GM12878 (cell line): ENCODE measurements around the gene INPP1. TPM values are rescaled to one million over a fixed set of nuclear protein-coding genes. Genes with fewer than 3 reads are reported as not detected.

Experiments used
- ASH2L ChIP-seq: fragments of 300-600, 200-600 bp; sonication (generic); IDR thresholded peaks from 2 replicates; pipeline ENCODE4 v1.6.1; 2017; ENCODE audit warnings: low read depth, mild to moderate bottlenecking, borderline replicate concordance
- BRCA1 ChIP-seq: IDR thresholded peaks from 2 replicates; pipeline ENCODE4 v1.6.1; 2011; ENCODE audit warnings: low read depth, low read length, improper control_type of control experiment
- CREM ChIP-seq: IDR thresholded peaks from 2 replicates; pipeline ENCODE4 v1.6.1; 2014; ENCODE audit warnings: antibody characterized with exemption, low read depth
- HCFC1 ChIP-seq: fragments of 150-350 bp; IDR thresholded peaks from 2 replicates; pipeline ENCODE4 v1.6.1; 2014; ENCODE audit warnings: low read length
- HDAC2 ChIP-seq: fragments of 200-600 bp; sonication (generic); IDR thresholded peaks from 2 replicates; pipeline ENCODE4 v1.6.1; 2017
- HDGF ChIP-seq: fragments of 450-650 bp; IDR thresholded peaks from 2 replicates; pipeline ENCODE4 v1.6.1; 2016; ENCODE audit warnings: antibody characterized with exemption
- IKZF2 ChIP-seq, 2 experiments: fragments of 450-650 bp; IDR thresholded peaks; 2 replicates each; pipeline ENCODE4 v1.6.1; 2017; ENCODE audit warnings: mild to moderate bottlenecking in 2 of 2, moderate library complexity in 2 of 2
- JUND ChIP-seq: IDR thresholded peaks from 2 replicates; pipeline ENCODE4 v1.6.1; 2012; ENCODE audit warnings: low read depth, mild to moderate bottlenecking, low read length, improper control_type of control experiment, moderate library complexity
- MTA3 ChIP-seq: IDR thresholded peaks from 2 replicates; pipeline ENCODE4 v1.6.1; 2012; ENCODE audit warnings: low read length, inconsistent platforms, borderline replicate concordance
- POLR2AphosphoS5 ChIP-seq: IDR thresholded peaks from 2 replicates; pipeline ENCODE4 v1.6.1; 2011; ENCODE audit warnings: mild to moderate bottlenecking, low read length, inconsistent platforms
- POU2F2 ChIP-seq: IDR thresholded peaks from 3 replicates; pipeline ENCODE4 v1.6.1; 2011; ENCODE audit warnings: low read depth, mild to moderate bottlenecking, low read length, borderline replicate concordance
- RB1 ChIP-seq: fragments of 450-650 bp; formaldehyde crosslinking; IDR thresholded peaks from 2 replicates; pipeline ENCODE4 v1.6.1; 2017; ENCODE audit warnings: mild to moderate bottlenecking, borderline replicate concordance
- RFX5 ChIP-seq: IDR thresholded peaks from 2 replicates; pipeline ENCODE4 v1.6.1; 2011; ENCODE audit warnings: low read depth, low read length, improper control_type of control experiment
- SMAD1 ChIP-seq: fragments of 450-650 bp; IDR thresholded peaks from 2 replicates; pipeline ENCODE4 v1.6.1; 2018; ENCODE audit warnings: mild to moderate bottlenecking, low read depth; ENCODE audit not compliant: partially characterized antibody
- SMAD5 ChIP-seq: IDR thresholded peaks from 2 replicates; pipeline ENCODE4 v1.6.1; 2016; ENCODE audit warnings: antibody characterized with exemption, low read depth
- SUZ12 ChIP-seq: fragments of 200-600 bp; sonication (generic); IDR thresholded peaks from one replicate; pipeline ENCODE4 v1.6.1; 2018; ENCODE audit warnings: antibody characterized with exemption, mild to moderate bottlenecking; ENCODE audit not compliant: unreplicated experiment
- TAF1 ChIP-seq: IDR thresholded peaks from 2 replicates; pipeline ENCODE4 v1.6.1; 2011; ENCODE audit warnings: mild to moderate bottlenecking, low read depth, low read length, borderline replicate concordance
- TCF7 ChIP-seq: IDR thresholded peaks from 2 replicates; pipeline ENCODE4 v1.6.1; 2014; ENCODE audit warnings: antibody characterized with exemption, borderline replicate concordance
- ZBTB11 ChIP-seq: fragments of 450-650 bp; formaldehyde crosslinking; IDR thresholded peaks from 2 replicates; pipeline ENCODE4 v1.5.0; 2022; ENCODE audit warnings: mild to moderate bottlenecking, missing genetic modification characterization
- ZNF274 ChIP-seq: IDR thresholded peaks from one replicate; pipeline ENCODE4 v1.8.0; 2011; ENCODE audit not compliant: insufficient read length, insufficient read depth
- polyA plus RNA-seq, 11 experiments: library from polyadenylated mRNA; depleted of rRNA in 4 of 11; unstranded in 6 of 11; stranded (reverse) in 5 of 11; fragments of >200 nt; fragmentation: Nextera tagmentation in 4 of 11; fragmentation: Illumina TruSeq in 1 of 11; extraction: Ambion mirVana in 4 of 11; extraction: Trizol in 1 of 11; gene quantifications; 1 replicate in 1 of 11; 2 replicates in 10 of 11; pipeline versions ENCODE4 v1.2.1 to v1.2.3, GENCODE V29; 2011 to 2016; ENCODE audit warnings: inconsistent platforms in 2 of 11, missing spikeins in 2 of 11, low read depth in 1 of 11
- total RNA-seq, 4 experiments: library from RNA; depleted of rRNA in 3 of 4; stranded (reverse); fragments of >200 nt in 3 of 4; fragmentation: Illumina TruSeq in 1 of 4; extraction: Trizol in 1 of 4; gene quantifications; 2 replicates each; pipeline versions ENCODE4 v1.2.1 to v1.2.3, GENCODE V29; 2013 to 2021
- TF ChIP-seq, protein P1 (sequence below): fragments of 450-650 bp; formaldehyde crosslinking; IDR thresholded peaks from 2 replicates; pipeline ENCODE4 v1.4.0; 2022; ENCODE audit warnings: mild to moderate bottlenecking, moderate library complexity
- TF ChIP-seq, protein P2 (sequence below), 3 experiments: IDR thresholded peaks in 2 of 3; conservative IDR thresholded peaks in 1 of 3; 2 replicates each; pipeline ENCODE4 v1.5.1; 2011; ENCODE audit warnings: low read depth in 3 of 3, low read length in 3 of 3, mild to moderate bottlenecking in 3 of 3, control low read depth in 2 of 3, moderate library complexity in 2 of 3, inconsistent platforms in 1 of 3, mixed read lengths in 1 of 3; ENCODE audit not compliant: control insufficient read depth in 2 of 3, insufficient read depth in 1 of 3; ENCODE audit errors: extremely low read depth in 1 of 3

INPP1 gene
- total and polyA plus RNA-seq, 10 of the 15 experiments (the other 5 are each of a cell fraction or from before 2014, with no cell fraction given): 3.3 to 17.9 (median 11.1) TPM

DNA sequence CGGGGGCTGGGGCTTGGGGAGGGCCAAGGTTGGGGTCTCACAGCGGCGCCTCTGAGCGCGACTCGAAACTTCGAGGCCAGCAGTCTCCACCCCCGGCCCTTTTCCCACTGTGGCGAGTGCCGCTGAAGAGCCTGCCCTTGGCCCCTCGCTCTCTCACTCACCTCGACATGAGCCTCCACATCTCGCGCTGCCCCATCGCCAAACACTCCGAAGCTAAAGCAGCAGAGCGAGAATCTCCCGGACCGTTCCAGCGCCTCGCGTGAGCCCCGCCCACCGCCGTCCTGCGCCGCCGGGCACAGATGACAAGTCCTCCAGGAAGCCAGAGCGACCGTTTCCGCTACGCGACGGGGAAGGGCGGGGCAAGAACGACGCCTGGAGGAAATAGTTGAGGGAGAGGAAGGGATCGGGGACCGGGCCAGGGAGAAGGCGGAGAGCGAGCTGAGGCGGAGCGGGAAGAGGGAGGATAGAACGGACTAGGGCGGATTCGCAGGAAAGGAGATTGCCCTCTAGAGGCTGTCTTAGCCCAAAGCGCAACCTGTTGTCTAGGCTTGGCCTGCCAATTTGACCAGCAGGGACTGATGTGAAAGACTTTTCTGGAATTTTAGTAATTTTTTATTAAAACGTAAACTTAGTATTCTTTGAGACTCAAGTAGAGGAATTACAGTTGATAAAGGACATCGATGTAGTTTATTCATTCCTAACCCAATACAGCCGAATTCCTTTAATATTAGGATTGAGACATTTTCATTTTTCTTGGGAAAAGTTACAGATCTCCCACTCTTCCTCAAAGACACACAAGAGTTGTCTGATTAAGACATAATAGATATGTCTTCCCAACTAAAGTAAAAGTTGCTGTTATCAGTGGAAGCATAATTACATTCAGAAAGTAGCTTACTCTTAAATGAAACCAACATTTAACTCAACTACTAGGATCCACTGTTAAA is 23.6 kb upstream of the INPP1 start, which contains the start of gene HIBCH (continued):
- TF ChIP-seq ZBTB11 (CRISPR knock-in tag) (no peak), ASH2L (0 out of 2 replicates have a peak, but pooled peaks have one; percentile 66), CREM (peak; percentile 89), IKZF2 (IDR thresholded peaks at IDR 0.05) (peak; percentile 99), TCF7 (no peak), MTA3 (no peak), POLR2AphosphoS5 (peak; percentile 79; the same call in 1 of the 2 replicates), HCFC1 (0 out of 2 replicates have a peak, but pooled peaks have one; percentile 47), SMAD5 (no peak), BRCA1 (peak; percentile 59; the same call in 1 of the 2 replicates), HDAC2 (no peak), HDGF (peak; percentile 90; the same call in 1 of the 2 replicates), POU2F2 (no peak; the same call in 2 of the 3 replicates), RFX5 (no peak; the same call in 1 of the 2 replicates), ZNF274 (no peak), JUND (no peak), TAF1 (peak; percentile 73), RB1 (0 out of 2 replicates have a peak, but pooled peaks have one; percentile 46), SUZ12 (no peak), SMAD1 (peak; percentile 84)
- TF ChIP-seq, protein P1, sequence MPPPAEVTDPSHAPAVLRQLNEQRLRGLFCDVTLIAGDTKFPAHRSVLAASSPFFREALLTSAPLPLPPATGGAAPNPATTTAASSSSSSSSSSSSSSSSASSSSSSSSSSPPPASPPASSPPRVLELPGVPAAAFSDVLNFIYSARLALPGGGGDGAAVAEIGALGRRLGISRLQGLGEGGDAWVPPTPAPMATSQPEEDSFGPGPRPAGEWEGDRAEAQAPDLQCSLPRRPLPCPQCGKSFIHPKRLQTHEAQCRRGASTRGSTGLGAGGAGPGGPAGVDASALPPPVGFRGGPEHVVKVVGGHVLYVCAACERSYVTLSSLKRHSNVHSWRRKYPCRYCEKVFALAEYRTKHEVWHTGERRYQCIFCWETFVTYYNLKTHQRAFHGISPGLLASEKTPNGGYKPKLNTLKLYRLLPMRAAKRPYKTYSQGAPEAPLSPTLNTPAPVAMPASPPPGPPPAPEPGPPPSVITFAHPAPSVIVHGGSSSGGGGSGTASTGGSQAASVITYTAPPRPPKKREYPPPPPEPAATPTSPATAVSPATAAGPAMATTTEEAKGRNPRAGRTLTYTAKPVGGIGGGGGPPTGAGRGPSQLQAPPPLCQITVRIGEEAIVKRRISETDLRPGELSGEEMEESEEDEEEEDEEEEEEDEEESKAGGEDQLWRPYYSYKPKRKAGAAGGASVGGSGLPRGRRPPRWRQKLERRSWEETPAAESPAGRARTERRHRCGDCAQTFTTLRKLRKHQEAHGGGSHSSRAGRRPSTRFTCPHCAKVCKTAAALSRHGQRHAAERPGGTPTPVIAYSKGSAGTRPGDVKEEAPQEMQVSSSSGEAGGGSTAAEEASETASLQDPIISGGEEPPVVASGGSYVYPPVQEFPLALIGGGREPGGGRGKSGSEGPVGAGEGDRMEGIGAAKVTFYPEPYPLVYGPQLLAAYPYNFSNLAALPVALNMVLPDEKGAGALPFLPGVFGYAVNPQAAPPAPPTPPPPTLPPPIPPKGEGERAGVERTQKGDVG (CRISPR knock-in tag): no peak
- TF ChIP-seq, protein P2, sequence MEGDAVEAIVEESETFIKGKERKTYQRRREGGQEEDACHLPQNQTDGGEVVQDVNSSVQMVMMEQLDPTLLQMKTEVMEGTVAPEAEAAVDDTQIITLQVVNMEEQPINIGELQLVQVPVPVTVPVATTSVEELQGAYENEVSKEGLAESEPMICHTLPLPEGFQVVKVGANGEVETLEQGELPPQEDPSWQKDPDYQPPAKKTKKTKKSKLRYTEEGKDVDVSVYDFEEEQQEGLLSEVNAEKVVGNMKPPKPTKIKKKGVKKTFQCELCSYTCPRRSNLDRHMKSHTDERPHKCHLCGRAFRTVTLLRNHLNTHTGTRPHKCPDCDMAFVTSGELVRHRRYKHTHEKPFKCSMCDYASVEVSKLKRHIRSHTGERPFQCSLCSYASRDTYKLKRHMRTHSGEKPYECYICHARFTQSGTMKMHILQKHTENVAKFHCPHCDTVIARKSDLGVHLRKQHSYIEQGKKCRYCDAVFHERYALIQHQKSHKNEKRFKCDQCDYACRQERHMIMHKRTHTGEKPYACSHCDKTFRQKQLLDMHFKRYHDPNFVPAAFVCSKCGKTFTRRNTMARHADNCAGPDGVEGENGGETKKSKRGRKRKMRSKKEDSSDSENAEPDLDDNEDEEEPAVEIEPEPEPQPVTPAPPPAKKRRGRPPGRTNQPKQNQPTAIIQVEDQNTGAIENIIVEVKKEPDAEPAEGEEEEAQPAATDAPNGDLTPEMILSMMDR (IDR thresholded peaks at IDR 0.05 in 2 of 3, conservative IDR thresholded peaks at IDR 0.05 in 1 of 3; ENCODE audit: control insufficient read depth in 2 of 3, extremely low read depth in 1 of 3, insufficient read depth in 1 of 3, low read depth in 3 of 3, low read length in 3 of 3): peak; percentile 53 to 61 (median 58)
